Nephron (organoid): ENCODE measurements around the gene IFIT2.
"Not testable (repeated sequence)": the region's sequence is repeated elsewhere in the genome, so short reads cannot be mapped to it uniquely, and the experiment has no call there.

Experiments used
- H3K27ac Mint-ChIP-seq, 3 experiments: 2 replicates each; pipeline ENCODE4 v1.8.0; 2020; ENCODE audit warnings: mixed read lengths in 3 of 3, mild to moderate bottlenecking in 2 of 3, moderate library complexity in 1 of 3
- H3K27me3 Mint-ChIP-seq: 2 replicates; pipeline ENCODE4 v1.8.0; 2021; ENCODE audit warnings: low read depth, mild to moderate bottlenecking, moderate library complexity, mixed read lengths
- H3K36me3 Mint-ChIP-seq: 2 replicates; pipeline ENCODE4 v1.8.0; 2020; ENCODE audit warnings: low read depth, mixed read lengths
- H3K4me1 Mint-ChIP-seq: 2 replicates; pipeline ENCODE4 v1.8.0; 2020; ENCODE audit warnings: mixed read lengths
- H3K4me3 Mint-ChIP-seq, 3 experiments: 2 replicates each; pipeline ENCODE4 v1.8.0; 2020; ENCODE audit warnings: mild to moderate bottlenecking in 3 of 3, mixed read lengths in 3 of 3, moderate library complexity in 2 of 3
- H3K9me3 Mint-ChIP-seq: 2 replicates; pipeline ENCODE4 v1.8.0; 2020; ENCODE audit warnings: mixed read lengths
- CTCF ChIP-seq, 3 experiments: fragments of 200-600 bp; sonication (generic); IDR thresholded peaks; one replicate each; pipeline ENCODE4 v1.5.0; 2021; ENCODE audit warnings: antibody characterized with exemption in 3 of 3; ENCODE audit not compliant: unreplicated experiment in 3 of 3

The IFIT2 gene

GRCh38 chr10:89329151-89329550, 27.3 kb downstream of the IFIT2 start:
- peaks cover 3% of the 10 kb centered on the region for H3K9me3 Mint-ChIP-seq
- H3K4me1 Mint-ChIP-seq = peaks cover 58% of the 10 kb centered on the region
- peaks cover 2% of the 10 kb centered on the region for H3K36me3 Mint-ChIP-seq
- no peaks in the 10 kb centered on the region for H3K27me3 Mint-ChIP-seq
- peak overlapping the region; percentile 98 for H3K27ac Mint-ChIP-seq
- H3K4me3 Mint-ChIP-seq = peak overlapping the region; percentile 81 to 86 (median 85)
- no peak for TF ChIP-seq CTCF (IDR thresholded peaks at IDR 0.05; ENCODE audit: unreplicated experiment in 3 of 3)

- H3K9me3 Mint-ChIP-seq, H3K27me3 Mint-ChIP-seq, H3K36me3 Mint-ChIP-seq: not testable (repeated sequence)
- Mint-ChIP-seq H3K27ac (peak overlapping the region; percentile 49 to 98 (median 98)), H3K4me1 (peaks cover 64% of the 10 kb centered on the region), H3K4me3 (peak overlapping the region in 1 of 3 experiments; percentile 21)
Observed at GRCh38 chr10:89330014-89330413, 28.2 kb downstream of the IFIT2 start.

GRCh38 chr10:89330537-89331212, 28.8 kb downstream of the IFIT2 start:
- H3K4me3 Mint-ChIP-seq = peak overlapping the region in 1 of 3 experiments; percentile 35
- H3K36me3 Mint-ChIP-seq = no peaks in the 10 kb centered on the region
- no peak for TF ChIP-seq CTCF (IDR thresholded peaks at IDR 0.05; ENCODE audit: unreplicated experiment in 3 of 3)
- peaks cover 60% of the 10 kb centered on the region for H3K4me1 Mint-ChIP-seq
- peak overlapping the region; percentile 78 to 98 (median 98) for H3K27ac Mint-ChIP-seq
- H3K9me3 Mint-ChIP-seq = no peaks in the 10 kb centered on the region
- no peaks in the 10 kb centered on the region for H3K27me3 Mint-ChIP-seq

GRCh38 chr10:89331487-89332122, 29.8 kb downstream of the IFIT2 start:
- H3K27me3 Mint-ChIP-seq, H3K36me3 Mint-ChIP-seq, H3K9me3 Mint-ChIP-seq: not testable (repeated sequence)
- H3K4me3 Mint-ChIP-seq = peak overlapping the region in 2 of 3 experiments; percentile 78
- peaks cover 53% of the 10 kb centered on the region for H3K4me1 Mint-ChIP-seq
- H3K27ac Mint-ChIP-seq = peak overlapping the region; percentile 95 to 98 (median 98)

- TF ChIP-seq CTCF (IDR thresholded peaks at IDR 0.05; ENCODE audit: unreplicated experiment in 3 of 3) = no peak
- Mint-ChIP-seq H3K27ac (peak overlapping the region; percentile 95 to 98 (median 98)), H3K27me3 (no peaks in the 10 kb centered on the region), H3K4me1 (peaks cover 53% of the 10 kb centered on the region), H3K4me3 (peak overlapping the region; percentile 60 to 78 (median 78)), H3K36me3 (peaks cover 3% of the 10 kb centered on the region), H3K9me3 (no peaks in the 10 kb centered on the region)
Observed at GRCh38 chr10:89332123-89332633, 30.3 kb downstream of the IFIT2 start.

- H3K36me3 Mint-ChIP-seq = peaks cover 22% of the 10 kb centered on the region
- no peaks in the 10 kb centered on the region for H3K9me3 Mint-ChIP-seq
- peaks cover 35% of the 10 kb centered on the region for H3K4me1 Mint-ChIP-seq
- peak overlapping the region in 1 of 3 experiments; percentile 13 for H3K27ac Mint-ChIP-seq
- H3K27me3 Mint-ChIP-seq = no peaks in the 10 kb centered on the region
- H3K4me3 Mint-ChIP-seq = no peak overlapping the region
- no peak for TF ChIP-seq CTCF (IDR thresholded peaks at IDR 0.05; ENCODE audit: unreplicated experiment in 3 of 3)
Observed at GRCh38 chr10:89335226-89335625, 33.4 kb downstream of the IFIT2 start.
